Right atrium auricular region (tissue), 2 donors: ENCODE measurements around the gene RNU2-1. TPM values are rescaled to one million over a fixed set of nuclear protein-coding genes. Genes with fewer than 3 reads are reported as not detected.
A peak's percentile ranks its signal among the peaks of the same experiment; 100 is the strongest.

Experiments used
- DNase-seq: peaks from one replicate; pipeline ENCODE4 v3.0.0-alpha.2; 2019; ENCODE audit warnings: low spot score
- H3K27ac ChIP-seq, 2 donors: fragments of 200-600 bp; sonication (generic); 1 replicate in 1 of 2; 2 replicates in 1 of 2; pipeline ENCODE4 v1.5.1; 2016 to 2019
- H3K27me3 ChIP-seq, 2 donors: fragments of 200-600 bp; sonication (generic); one replicate each; pipeline versions ENCODE4 v1.5.1 to v1.6.0; 2017 to 2019
- H3K36me3 ChIP-seq: fragments of 200-600 bp; sonication (generic); one replicate; pipeline ENCODE4 v1.5.1; 2016
- H3K4me1 ChIP-seq, 2 donors: fragments of 200-600 bp; sonication (generic); one replicate each; pipeline versions ENCODE4 v1.5.1 to v1.6.0; 2017 to 2019
- H3K4me3 ChIP-seq, 2 donors: fragments of 200-600 bp; sonication (generic); 1 replicate in 1 of 2; 2 replicates in 1 of 2; pipeline ENCODE4 v1.5.1; 2017 to 2019; ENCODE audit warnings: mild to moderate bottlenecking in 1 of 2, moderate library complexity in 1 of 2
- H3K9me3 ChIP-seq, 2 donors: fragments of 200-600 bp; sonication (generic); one replicate each; pipeline ENCODE4 v1.5.1; 2019
- CTCF ChIP-seq, 2 donors: fragments of 200-600 bp; sonication (generic); IDR thresholded peaks; one replicate each; pipeline ENCODE4 v1.5.1; 2019; ENCODE audit warnings: antibody characterized with exemption in 2 of 2
- total RNA-seq, 2 donors: library from RNA; depleted of rRNA; stranded (reverse); fragments of >200 nt; gene quantifications; one replicate each; pipeline ENCODE4 v1.1.0, GENCODE V29; 2016

Gene RNU2-1
- total RNA-seq, 2 donors from 2014 or later = not detected

GRCh38 chr17:43226393-43226792, 7.4 kb downstream of the RNU2-1 start:
- no peaks in the 10 kb centered on the region for H3K36me3 ChIP-seq
- no peak for TF ChIP-seq CTCF (IDR thresholded peaks at IDR 0.05)
- no peaks in the 10 kb centered on the region for H3K27me3 ChIP-seq
- no peaks in the 10 kb centered on the region for H3K9me3 ChIP-seq
- H3K4me3 ChIP-seq = no peak overlapping the region
- no peaks in the 10 kb centered on the region for H3K4me1 ChIP-seq
- H3K27ac ChIP-seq = no peak overlapping the region
- no peak for DNase-seq

GRCh38 chr17:43224146-43224705, 9.6 kb downstream of the RNU2-1 start:
- H3K9me3 ChIP-seq = no peaks in the 10 kb centered on the region
- no peak overlapping the region for H3K4me3 ChIP-seq
- no peaks in the 10 kb centered on the region for H3K27me3 ChIP-seq
- no peaks in the 10 kb centered on the region for H3K36me3 ChIP-seq
- H3K27ac ChIP-seq = no peak overlapping the region
- no peaks in the 10 kb centered on the region for H3K4me1 ChIP-seq
- TF ChIP-seq CTCF (IDR thresholded peaks at IDR 0.05) = no peak
- peak; percentile 36 for DNase-seq

- Histone ChIP-seq H3K27me3 (no peaks in the 10 kb centered on the region), H3K4me3 (no peak overlapping the region), H3K36me3 (peaks cover 7% of the 10 kb centered on the region), H3K9me3 (no peaks in the 10 kb centered on the region), H3K4me1 (no peaks in the 10 kb centered on the region), H3K27ac (no peak overlapping the region)
- peak; percentile 46 for DNase-seq
- TF ChIP-seq CTCF (IDR thresholded peaks at IDR 0.05) = no peak
Observed at GRCh38 chr17:43220511-43221125, 13.2 kb downstream of the RNU2-1 start.

DNA sequence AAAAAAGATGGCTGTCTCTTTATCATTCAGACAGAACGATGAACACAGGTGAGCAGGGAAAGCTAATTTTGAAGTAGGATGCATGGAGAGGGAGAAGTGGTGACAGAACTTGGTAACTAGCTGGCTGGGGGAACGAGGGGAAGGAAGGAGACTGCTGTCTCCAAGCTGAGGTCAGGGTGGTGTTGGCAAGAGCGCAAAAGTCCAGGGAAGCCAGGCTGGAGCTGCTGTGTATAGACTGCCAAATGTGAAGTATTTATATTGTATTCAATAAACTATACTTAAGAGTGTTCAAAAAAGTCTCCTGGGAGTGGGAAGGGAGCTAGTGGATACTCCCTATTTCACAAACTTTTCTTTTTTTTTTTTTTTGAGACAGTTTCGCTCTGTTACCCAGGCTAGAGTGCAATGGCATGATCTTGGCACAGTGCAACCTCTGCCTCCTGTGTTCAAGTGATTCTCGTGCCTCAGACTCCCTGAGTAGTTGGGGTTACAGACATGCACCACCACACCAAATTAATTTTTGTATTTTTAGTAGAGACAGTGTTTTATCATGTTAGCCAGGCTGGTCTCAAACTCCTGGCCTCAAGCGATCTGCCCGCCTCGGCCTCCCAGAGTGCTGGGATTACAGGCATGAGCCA, 13.9 kb downstream of the RNU2-1 start:
- no peak overlapping the region for H3K27ac ChIP-seq
- no peaks in the 10 kb centered on the region for H3K4me1 ChIP-seq
- no peaks in the 10 kb centered on the region for H3K27me3 ChIP-seq
- DNase-seq = peak; percentile 32
- H3K9me3 ChIP-seq = no peaks in the 10 kb centered on the region
- TF ChIP-seq CTCF (IDR thresholded peaks at IDR 0.05) = no peak
- peaks cover 9% of the 10 kb centered on the region for H3K36me3 ChIP-seq
- H3K4me3 ChIP-seq = no peak overlapping the region

GRCh38 chr17:43219001-43219400, 14.8 kb downstream of the RNU2-1 start:
- no peak for TF ChIP-seq CTCF (IDR thresholded peaks at IDR 0.05)
- Histone ChIP-seq H3K27me3 (no peaks in the 10 kb centered on the region), H3K4me3 (no peak overlapping the region), H3K4me1 (no peaks in the 10 kb centered on the region), H3K27ac (no peak overlapping the region), H3K36me3 (peaks cover 9% of the 10 kb centered on the region), H3K9me3 (no peaks in the 10 kb centered on the region)
- peak; percentile 28 for DNase-seq
